Stimulated activated CD8-positive, alpha-beta memory T cell treated with anti-CD3 and anti-CD28 coated beads, Interleukin-4, amount 100 ng/mL, for 24 hours (primary cell): ENCODE results near the gene RHOF.

ENCODE experiments used
- DNase-seq: peaks from one replicate; pipeline ENCODE4 v3.0.0-alpha.2; 2020; ENCODE audit warnings: low read depth

Gene RHOF

DNA sequence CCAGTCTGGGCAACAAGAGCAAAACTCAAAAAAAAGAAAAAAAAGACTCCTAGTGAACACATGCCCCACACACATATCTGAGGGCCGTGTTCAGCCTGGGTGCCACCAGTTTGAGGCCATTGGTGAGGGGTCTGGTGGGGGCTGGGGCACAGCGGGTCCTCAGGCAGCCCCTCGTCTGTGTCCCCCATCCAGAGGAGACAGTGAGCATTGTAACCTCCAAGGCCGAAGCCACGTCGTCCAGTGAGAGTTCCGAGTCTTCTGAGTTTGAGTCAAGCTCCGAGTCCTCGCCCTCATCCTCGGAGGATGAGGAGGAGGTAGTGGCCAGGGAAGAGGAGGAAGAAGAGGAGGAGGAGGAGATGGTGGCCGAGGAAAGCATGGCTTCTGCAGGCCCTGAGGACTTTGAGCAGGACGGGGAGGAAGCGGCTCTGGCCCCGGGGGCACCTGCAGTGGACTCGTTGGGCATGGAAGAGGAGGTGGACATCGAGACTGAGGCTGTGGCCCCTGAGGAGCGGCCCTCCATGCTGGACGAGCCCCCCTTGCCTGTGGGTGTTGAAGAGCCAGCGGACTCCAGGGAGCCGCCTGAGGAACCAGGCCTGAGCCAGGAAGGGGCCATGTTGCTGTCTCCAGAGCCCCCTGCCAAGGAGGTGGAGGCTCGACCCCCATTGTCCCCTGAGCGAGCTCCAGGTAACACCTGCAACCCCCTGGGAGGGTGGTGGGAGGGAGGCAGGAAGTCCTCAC lies 25.9 kb upstream of the RHOF start:
- no peak for DNase-seq

DNA sequence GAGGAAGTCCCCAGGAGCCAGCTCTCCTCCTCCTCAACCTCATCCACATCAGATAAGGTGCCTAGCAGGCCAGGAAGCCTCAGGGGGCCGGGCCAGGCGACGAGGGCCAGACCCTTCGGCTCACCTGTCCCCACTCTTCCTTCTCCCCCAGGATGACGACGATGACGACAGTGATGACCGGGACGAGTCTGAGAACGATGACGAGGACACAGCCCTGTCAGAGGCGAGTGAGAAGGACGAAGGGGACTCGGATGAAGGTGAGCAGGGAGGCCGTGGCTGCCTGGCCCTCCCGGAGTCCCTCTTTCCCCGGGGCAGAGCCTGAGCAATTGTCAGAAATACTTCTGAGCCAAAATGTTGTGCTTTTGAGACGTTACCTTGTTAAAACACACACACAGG lies 24.2 kb upstream of the RHOF start:
- no peak for DNase-seq

GRCh38 chr12:121816925-121817647 lies 23.6 kb upstream of the RHOF start:
- no peak for DNase-seq

DNA sequence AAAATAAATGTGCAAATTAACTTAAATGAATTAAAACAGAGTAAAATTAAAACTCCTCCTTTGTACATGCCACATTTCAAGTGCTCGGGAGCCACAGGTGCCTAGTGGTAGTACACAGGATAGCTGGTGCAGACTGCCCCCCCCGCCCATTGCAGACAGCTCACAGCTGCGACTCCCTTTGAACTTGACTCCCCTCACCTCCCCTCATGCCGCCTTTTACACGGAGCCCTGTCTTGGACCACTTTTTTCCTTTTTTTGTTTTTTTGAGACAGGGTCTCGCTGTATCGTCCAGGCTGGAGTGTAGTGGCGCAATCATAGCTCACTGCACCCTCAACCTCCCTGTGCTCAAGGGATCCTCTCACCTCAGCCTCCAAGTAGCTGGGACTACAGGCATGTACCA lies 21.8 kb upstream of the RHOF start:
- DNase-seq: no peak

DNA sequence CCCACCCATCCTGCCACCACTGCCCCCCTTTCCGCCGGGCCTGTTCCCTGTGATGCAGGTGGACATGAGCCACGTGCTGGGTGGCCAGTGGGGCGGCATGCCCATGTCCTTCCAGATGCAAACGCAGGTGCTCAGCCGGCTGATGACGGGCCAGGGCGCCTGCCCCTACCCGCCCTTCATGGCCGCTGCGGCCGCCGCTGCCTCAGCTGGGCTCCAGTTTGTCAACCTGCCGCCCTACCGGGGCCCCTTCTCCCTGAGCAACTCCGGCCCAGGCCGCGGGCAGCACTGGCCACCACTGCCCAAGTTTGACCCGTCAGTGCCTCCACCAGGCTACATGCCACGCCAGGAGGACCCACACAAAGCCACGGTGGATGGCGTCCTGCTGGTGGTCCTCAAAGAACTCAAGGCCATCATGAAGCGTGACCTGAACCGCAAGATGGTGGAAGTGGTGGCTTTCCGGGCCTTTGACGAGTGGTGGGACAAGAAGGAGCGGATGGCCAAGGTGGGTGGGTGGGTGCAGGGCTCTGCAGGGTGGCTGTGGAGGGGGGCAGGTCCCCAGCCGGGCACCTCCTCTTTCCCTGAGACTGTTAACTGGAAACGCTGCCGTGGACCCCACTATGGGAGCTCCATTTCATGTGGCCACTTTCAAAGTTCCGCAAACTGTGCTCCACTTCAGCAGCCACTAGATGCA lies 21.1 kb upstream of the RHOF start:
- no peak for DNase-seq

GRCh38 chr12:121813951-121814350 lies 20.5 kb upstream of the RHOF start:
- DNase-seq: no peak

DNA sequence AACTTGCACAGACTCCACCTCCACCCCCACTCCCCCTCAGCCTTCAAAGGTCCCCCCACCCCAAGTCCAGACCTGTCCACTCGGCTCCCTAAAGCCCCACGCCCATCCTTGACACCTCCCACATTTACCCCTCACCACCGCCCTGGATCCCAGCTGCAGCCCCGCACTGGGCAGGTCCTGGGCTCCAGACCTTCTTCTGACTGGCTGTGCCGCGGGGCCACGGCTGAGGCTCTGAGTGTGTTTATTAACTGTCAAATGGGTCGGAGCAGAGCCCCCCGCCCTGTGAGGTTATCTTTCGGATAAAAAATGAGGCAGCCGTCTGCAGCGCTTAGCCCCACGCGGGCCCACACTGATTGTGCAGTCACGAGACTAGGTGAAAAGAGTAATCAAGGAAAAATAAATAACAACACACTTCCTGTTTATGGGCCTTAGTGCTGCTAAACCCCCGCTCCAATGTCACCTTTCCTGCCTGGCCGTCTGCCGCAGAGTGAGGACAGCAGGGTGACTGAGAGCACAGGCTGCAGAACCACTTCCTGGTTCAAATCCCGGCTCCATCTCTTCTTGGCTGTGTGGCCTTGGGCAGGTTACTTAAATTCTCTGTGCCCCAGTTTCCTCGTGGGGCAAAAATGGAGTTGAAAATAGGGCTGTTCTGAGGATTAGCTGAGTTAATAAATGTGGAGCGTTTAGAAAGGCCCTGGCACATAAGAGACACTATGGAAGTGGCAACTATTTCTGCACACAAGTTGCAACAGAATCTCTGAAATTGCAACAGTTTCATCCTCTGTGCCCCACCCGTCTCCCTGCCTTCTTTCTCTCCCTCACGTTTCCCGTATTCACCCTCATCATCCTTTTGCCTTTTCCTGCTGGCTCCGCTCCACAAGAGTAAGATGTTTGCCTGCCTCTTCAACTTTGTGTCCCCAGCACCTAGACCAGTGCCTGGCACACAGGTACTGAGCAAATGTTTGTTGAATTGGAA lies 19.7 kb upstream of the RHOF start:
- DNase-seq: no peak

DNA sequence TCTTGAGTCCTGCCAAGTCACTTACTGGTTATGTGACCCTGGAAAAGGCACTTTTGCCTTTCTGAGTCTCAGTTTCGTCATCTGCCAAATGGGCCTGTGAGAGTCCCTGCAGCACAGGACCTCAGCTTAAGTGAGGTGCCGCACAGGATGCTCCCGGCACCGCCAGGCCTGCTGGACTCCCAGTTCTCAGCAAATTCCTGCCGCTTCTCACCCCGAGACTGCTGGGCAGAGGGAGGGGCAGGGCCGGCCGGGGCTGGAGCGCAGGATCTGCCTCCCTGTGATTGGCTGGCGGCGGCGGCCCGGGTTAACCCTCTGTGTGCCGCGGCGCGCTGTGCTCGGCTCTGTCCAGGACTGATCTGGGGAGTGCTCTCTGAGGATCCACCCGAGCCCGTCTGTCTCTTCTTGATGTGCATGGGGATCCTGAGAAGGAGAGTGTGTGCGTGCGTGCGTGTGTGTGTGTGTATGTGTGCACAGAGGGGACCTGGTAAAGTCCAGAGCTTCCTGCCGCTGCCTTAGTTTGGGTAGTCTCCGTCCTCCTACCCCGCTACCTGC lies 18.9 kb upstream of the RHOF start:
- no peak for DNase-seq

DNA sequence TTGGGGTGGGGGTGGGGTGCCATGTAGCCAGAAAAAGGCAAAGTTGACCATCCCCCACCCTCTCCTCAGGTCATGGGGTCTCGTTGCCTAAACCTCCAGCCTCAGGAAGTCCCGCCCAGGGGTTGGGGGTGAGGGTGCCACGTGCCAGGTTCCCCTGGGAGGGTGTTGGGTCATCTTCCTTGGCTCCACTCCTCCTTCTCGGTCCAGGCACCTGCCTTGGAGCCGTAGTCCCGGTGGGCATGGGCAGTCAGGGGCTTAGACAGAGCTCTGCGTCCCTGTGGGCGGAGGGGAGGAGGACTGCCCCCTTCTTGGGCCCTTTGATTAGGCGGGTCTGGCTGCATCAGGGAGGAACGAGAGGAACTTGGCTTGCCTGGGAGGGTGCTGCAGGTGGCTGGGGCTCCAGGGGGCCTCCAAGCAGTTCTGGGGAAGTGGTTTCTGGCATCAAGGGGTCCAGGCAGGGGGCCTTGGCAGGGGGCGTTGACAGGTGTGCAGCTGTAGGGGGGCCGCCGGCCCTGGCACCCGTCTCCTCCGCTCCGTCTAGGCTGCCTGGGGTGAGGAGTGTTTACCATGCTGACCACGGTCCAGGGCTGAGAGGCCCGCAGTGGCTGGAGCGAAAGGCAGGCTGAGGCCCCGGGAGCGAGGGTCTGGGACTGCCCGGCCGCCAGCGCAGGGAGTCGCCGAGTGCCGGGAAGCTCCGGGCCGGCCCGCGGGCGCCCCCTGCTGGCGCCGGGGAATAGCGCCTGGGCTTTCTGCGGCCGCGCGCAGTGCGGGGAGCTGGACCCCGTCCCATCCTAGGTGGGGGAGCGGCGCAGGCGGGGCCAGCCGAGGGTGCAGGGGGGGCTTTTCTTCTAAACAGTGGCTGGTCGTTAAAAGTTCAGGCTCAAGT lies 18.2 kb upstream of the RHOF start:
- DNase-seq: no peak

DNA sequence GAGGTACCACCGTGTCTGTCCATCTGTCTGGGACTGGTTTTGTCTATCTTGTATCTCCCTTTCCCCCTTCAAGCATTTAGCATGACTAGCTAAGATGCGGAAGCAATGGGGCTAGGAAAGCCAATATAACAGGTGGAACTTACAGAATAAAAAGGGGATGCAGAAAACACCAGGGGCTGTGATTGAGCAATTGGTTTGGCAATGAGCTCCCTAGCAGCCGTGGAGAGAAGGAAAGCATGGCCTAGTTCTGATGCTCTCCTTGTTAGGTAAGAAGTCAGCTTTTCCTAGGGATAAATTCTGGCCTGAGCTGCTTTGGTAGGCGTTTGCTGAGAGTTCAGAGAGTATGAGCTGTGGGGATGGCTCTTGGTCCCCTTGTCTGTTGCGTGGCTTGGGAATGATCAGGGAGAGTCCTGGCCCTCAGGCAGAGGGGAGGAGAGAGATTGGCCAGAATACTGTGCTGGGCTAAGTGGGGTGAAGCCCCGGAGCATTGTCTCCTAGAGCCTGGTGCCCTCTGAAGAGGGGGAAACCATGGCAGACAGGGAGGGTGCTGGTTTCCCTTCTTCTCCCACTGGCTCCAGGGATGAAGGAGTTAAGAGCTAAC lies 17.4 kb upstream of the RHOF start:
- no peak for DNase-seq

GRCh38 chr12:121810234-121810817 lies 16.8 kb upstream of the RHOF start:
- no peak for DNase-seq

GRCh38 chr12:121809712-121810116 lies 16.2 kb upstream of the RHOF start:
- no peak for DNase-seq

DNA sequence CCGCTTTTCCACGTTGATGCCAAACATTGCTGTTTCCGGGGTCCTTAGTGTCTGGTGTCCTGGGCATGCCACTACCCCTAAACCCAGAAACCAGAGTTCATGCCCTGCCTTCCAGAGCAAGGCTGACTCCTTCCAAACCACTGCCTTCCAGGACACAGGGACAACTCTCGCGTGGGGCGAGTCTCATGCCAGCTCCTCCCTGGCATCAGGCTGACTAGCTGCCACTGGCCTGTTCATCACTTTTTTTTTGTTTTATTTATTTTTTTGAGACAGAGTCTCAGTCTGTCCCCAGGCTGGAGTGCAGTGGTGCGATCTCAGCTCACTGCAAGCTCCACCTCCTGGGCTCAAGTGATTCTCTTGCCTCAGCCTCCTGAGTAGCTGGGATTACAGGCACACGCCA lies 15.1 kb upstream of the RHOF start:
- DNase-seq: no peak

DNA sequence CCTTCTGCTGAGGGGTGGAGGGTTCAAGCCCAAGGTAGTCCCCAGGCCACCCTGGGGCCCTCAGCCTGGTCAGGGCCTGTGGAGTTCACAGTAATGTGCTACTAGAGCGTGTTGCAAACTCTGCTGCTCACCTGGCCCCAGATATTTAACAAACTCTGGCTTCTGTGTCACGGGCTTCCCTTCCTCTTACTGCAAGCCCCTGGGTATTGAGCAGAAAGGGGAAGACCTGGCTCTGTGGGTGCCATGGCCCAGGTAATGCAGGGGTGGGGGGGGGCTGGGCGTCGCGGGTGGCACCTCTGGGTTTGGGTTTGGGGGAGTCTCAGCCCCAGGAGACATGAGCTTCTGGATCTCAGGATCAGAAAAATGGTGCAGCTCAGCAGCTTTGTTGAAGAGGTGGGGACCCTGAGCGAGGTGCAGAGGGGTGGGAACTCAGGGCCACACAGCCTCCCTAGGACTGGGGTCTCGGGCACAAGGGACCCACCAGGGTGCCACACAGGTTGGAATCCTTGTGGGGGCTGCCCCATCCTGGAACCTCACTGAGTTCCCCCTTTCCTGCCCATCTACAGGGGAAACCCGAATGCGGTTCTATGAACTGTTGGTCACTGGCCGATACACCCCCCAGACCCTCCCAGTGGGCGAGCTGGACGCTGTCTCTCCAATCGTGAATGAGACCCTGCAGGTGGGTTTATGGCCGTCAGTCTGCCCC lies 14.3 kb upstream of the RHOF start:
- no peak for DNase-seq

DNA sequence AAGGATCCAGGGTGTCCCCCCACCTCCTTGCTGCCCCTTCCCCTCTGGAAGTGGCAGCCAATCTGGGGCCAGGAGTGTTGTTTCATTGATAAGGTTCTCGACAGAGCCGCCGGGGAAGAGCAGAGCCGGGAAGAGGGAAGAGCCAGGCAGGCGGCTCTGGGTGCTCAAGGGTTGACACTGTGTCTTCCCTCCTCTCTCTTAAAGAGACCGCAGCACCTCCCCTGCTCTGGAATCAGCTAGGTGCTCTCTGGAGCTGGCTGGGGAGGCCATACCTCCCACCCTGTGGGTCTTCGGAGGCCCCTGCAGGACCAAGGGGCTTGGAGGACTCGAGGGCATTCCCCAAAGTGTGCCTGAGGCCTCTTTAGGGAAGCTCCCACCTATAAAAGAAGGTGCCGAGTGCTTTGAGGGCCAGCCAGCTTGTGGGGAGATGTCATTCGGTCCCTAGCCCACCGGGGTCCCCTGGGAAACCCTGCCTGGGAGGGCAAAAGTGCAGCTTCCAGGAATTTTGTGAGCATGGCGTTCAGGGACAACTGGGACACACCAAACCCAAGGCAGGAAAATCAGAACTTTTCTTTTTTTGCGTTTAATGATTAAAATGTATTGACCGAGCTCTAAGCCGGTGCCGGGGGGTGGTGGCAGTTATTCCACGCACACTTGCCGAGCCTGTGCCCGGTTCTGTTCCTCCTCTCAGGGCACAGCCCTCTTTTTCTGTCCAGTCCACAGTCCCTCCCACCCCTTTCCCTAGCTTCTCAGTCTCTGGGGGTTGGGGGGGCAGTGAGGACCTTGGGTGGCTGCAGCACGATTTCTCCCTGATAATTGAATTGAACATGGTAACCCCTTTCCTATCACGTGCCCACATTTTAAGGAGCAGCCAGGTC lies 13.3 kb upstream of the RHOF start:
- no peak for DNase-seq

DNA sequence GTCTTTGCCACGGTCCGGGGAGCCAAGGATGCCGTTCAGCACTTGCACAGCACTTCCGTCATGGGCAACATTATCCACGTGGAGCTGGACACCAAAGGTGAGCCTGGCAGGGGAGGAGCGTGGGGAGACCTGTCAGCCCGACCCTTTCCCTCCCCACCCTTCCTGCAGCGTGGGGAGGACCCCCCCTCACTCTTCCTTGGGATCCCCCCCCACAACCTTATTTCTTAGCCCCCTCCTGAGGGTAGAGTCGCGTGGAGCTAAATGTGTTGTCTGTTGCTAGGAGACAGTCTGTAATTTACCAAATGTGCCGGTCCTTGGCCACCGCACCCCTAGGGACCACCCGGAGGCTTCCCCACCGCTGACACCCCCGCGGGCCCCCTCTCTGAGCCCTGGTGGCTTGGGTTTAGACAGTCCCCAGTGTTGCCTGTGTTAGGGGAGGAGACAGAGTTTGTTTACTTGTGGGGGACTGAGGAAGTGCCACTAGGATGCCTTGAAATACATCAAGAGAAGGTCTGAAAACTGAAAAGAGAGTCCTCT lies 12.6 kb upstream of the RHOF start:
- DNase-seq: no peak

GRCh38 chr12:121805171-121806008 lies 11.9 kb upstream of the RHOF start:
- DNase-seq: no peak
